ENCODE measurements around the gene BACE1. TPM values are rescaled to one million over a fixed set of nuclear protein-coding genes. Genes with fewer than 3 reads are reported as not detected.

Gene BACE1
- polyA plus RNA-seq, 1 of the 3 experiments (the other 2 are of a cell fraction): 37.8 TPM

DNA sequence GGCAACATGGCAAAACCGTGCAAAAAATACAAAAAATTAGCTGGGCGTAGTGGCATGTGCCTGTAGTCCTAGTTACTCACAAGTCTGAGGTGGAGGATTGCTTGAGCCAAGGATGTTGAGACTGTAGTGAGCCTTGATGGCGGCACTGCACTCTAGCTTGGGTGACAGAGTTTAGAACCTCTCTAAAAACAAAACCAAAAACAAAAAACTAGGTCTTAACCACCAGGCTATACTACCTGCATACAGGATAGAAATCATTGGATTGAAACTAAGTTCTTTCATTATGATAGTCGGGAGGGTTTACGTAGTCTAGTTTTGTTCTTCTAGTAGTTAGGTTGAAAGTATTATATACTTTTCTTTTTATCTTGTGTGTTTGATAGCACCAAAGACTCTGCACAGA lies 77.8 kb downstream of the BACE1 start:
- no peak for DNase-seq
- WGBS (ENCODE audit: low lambda C conversion rate): 94% methylated on average over 5 of the region's 5 CpGs
- POLR2A ChIA-PET: no interaction called here
- H3K4me3 ChIP-seq (ENCODE audit: low read depth in 2 of 2, low read length in 1 of 2): no peak overlapping the region
- H3K27me3 ChIP-seq (ENCODE audit: insufficient read depth): no peaks in the 10 kb centered on the region
- TF ChIP-seq EP300 (IDR thresholded peaks at IDR 0.05; ENCODE audit: borderline replicate concordance in 1 of 2, low read depth in 1 of 2, low read length in 1 of 2) (no peak), CHD2 (IDR thresholded peaks at IDR 0.05; ENCODE audit: low read length, partially characterized antibody) (no peak), NFIC (IDR thresholded peaks at IDR 0.05; ENCODE audit: borderline replicate concordance) (no peak), RFX5 (IDR thresholded peaks at IDR 0.05; ENCODE audit: low read length) (no peak), EZH2phosphoT487 (IDR thresholded peaks at IDR 0.05; ENCODE audit: borderline replicate concordance, low read depth) (no peak), POLR2AphosphoS5 (IDR thresholded peaks at IDR 0.05; ENCODE audit: low read depth, low read length) (no peak), MEF2A (IDR thresholded peaks at IDR 0.05; ENCODE audit: borderline replicate concordance, low read depth) (no peak), GATA2 (CRISPR knock-in tag; IDR thresholded peaks at IDR 0.05) (no peak), GABPA (IDR thresholded peaks at IDR 0.05; ENCODE audit: low read depth) (no peak), TEAD4 (IDR thresholded peaks at IDR 0.05; ENCODE audit: borderline replicate concordance, insufficient read depth) (no peak), NRF1 (IDR thresholded peaks at IDR 0.05; ENCODE audit: low read depth, low read length) (no peak), ELF1 (IDR thresholded peaks at IDR 0.05) (no peak)
- TF ChIP-seq, protein P1, sequence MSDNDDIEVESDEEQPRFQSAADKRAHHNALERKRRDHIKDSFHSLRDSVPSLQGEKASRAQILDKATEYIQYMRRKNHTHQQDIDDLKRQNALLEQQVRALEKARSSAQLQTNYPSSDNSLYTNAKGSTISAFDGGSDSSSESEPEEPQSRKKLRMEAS (IDR thresholded peaks at IDR 0.05; ENCODE audit: low read depth): no peak
- peak overlapping the region in 1 of 2 experiments; percentile 86; a peak in 2 of 4 replicates for H3K27ac ChIP-seq (ENCODE audit: low read depth in 2 of 2, low read length in 1 of 2)
- peaks cover 35% of the 10 kb centered on the region for H3K79me2 ChIP-seq (ENCODE audit: insufficient read depth)
- H3F3A ChIP-seq (replicated peaks; ENCODE audit: insufficient read depth): peaks cover 33% of the 10 kb centered on the region
- no peak overlapping the region for H3K9ac ChIP-seq
- CTCF ChIA-PET: no interaction called here
- H3K4me1 ChIP-seq (ENCODE audit: control insufficient read depth in 1 of 2, insufficient read depth in 2 of 2, low read depth in 1 of 2, low read length in 1 of 2): peaks cover 8 to 9% of the 10 kb centered on the region in 2 experiments; a peak in 3 of 4 replicates
- H4K20me1 ChIP-seq (ENCODE audit: insufficient read depth): no peaks in the 10 kb centered on the region
- no peaks in the 10 kb centered on the region for H3K9me3 ChIP-seq
- H3K4me2 ChIP-seq: no peak overlapping the region
- H2AFZ ChIP-seq (ENCODE audit: low read depth): no peak overlapping the region
- peaks cover 17 to 26% of the 10 kb centered on the region in 2 experiments for H3K36me3 ChIP-seq (replicated peaks in 1 of 2; ENCODE audit: control insufficient read depth in 1 of 2, insufficient read depth in 2 of 2, low read length in 1 of 2)
- H3K9me2 ChIP-seq: no peaks in the 10 kb centered on the region

Small RNA genes lying within 50 kb of the gene (small RNA-seq; reads per million reads assigned to genes)
- 0 reads per million in 7 experiments for gene RF00564

Other genes starting within 250 kb of the BACE1 start
- 4.5 and 5.1 TPM in 2 replicates for gene SIK3, start 217.8 kb downstream of the BACE1 start, polyA plus RNA-seq (2012; rRNA removed)
- gene PAFAH1B2, start 172.0 kb downstream of the BACE1 start, polyA plus RNA-seq (2012; rRNA removed): 19.6 and 27.3 TPM in 2 replicates
- gene SIDT2, start 137.5 kb downstream of the BACE1 start, polyA plus RNA-seq (2012; rRNA removed): 17.3 and 17.5 TPM in 2 replicates
- 519 and 811 TPM in 2 replicates for gene TAGLN, start 116.9 kb downstream of the BACE1 start, polyA plus RNA-seq (2012; rRNA removed)
- 49.7 and 52.1 TPM in 2 replicates for gene PCSK7, start 84.2 kb downstream of the BACE1 start, polyA plus RNA-seq (2012; rRNA removed)
- gene RNF214, start 83.6 kb downstream of the BACE1 start, polyA plus RNA-seq (2012; rRNA removed): 11.9 and 15.4 TPM in 2 replicates
- 5.7 and 6.3 TPM in 2 replicates for gene BACE1-AS, start 24.9 kb downstream of the BACE1 start, polyA plus RNA-seq (2012; rRNA removed)
- gene CEP164, start 11.6 kb upstream of the BACE1 start, polyA plus RNA-seq (2012; rRNA removed): 27.7 and 30.6 TPM in 2 replicates

Measured in SK-N-SH (cell line).